ENCODE measurements around the gene SSU72.

DNA sequence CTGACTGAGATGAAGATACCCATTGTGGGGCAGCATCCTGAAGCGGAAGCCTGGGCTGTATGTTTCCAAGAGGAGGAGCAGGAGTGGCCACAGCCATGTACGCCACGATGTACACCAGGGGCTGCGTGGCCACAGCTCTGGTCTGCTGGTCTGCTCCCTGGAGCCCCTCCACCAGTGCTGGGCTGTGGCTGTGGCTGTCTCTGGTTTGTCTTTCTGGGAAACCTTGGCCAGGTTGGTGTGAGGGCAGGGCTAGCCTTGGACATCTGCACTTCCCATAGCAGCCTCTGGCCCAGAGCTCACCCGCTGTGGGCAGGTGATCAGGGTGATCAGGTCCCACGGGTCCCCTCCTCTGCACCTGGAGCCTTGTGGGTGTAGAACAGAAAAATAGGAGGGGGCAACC lies 43.3 kb upstream of the SSU72 start:
- TF ChIP-seq, protein P1, sequence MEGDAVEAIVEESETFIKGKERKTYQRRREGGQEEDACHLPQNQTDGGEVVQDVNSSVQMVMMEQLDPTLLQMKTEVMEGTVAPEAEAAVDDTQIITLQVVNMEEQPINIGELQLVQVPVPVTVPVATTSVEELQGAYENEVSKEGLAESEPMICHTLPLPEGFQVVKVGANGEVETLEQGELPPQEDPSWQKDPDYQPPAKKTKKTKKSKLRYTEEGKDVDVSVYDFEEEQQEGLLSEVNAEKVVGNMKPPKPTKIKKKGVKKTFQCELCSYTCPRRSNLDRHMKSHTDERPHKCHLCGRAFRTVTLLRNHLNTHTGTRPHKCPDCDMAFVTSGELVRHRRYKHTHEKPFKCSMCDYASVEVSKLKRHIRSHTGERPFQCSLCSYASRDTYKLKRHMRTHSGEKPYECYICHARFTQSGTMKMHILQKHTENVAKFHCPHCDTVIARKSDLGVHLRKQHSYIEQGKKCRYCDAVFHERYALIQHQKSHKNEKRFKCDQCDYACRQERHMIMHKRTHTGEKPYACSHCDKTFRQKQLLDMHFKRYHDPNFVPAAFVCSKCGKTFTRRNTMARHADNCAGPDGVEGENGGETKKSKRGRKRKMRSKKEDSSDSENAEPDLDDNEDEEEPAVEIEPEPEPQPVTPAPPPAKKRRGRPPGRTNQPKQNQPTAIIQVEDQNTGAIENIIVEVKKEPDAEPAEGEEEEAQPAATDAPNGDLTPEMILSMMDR (IDR thresholded peaks at IDR 0.05): no peak
- TF ChIP-seq POLR2A (IDR thresholded peaks at IDR 0.05): no peak
